HG03342 (cell line): Measurements from ENCODE around the gene IL1R1.

Experiments
- ATAC-seq: cut with Tn5 transposase; IDR thresholded peaks from one replicate; pipeline ENCODE4 v1.9.1; 2021; ENCODE audit warnings: mild to moderate bottlenecking, moderate library complexity; ENCODE audit not compliant: unreplicated experiment

IL1R1 gene

GRCh38 chr2:102197389-102198137, 55.0 kb downstream of the IL1R1 start:
- no peak for ATAC-seq

- no peak for ATAC-seq
Measured at GRCh38 chr2:102200539-102200938, 58.0 kb downstream of the IL1R1 start.

GRCh38 chr2:102204638-102205037, 62.1 kb downstream of the IL1R1 start:
- no peak for ATAC-seq

GRCh38 chr2:102206666-102207341, 64.3 kb downstream of the IL1R1 start:
- ATAC-seq = no peak

- no peak for ATAC-seq
Measured at GRCh38 chr2:102208774-102209173, 66.2 kb downstream of the IL1R1 start.

- ATAC-seq = no peak
Measured at GRCh38 chr2:102209474-102209873, 66.9 kb downstream of the IL1R1 start.

GRCh38 chr2:102217032-102217431, 74.5 kb downstream of the IL1R1 start:
- no peak for ATAC-seq

- no peak for ATAC-seq
Measured at GRCh38 chr2:102224824-102225739, 82.5 kb downstream of the IL1R1 start.

- ATAC-seq = no peak
Measured at GRCh38 chr2:102226171-102226570, 83.6 kb downstream of the IL1R1 start.

- ATAC-seq = no peak
Measured at GRCh38 chr2:102226612-102227391, 84.3 kb downstream of the IL1R1 start.

GRCh38 chr2:102229141-102229769, 86.7 kb downstream of the IL1R1 start:
- ATAC-seq = no peak
